ENCODE results near the gene KIAA0232.
"Not testable (repeated sequence)": the region's sequence is repeated elsewhere in the genome, so short reads cannot be mapped to it uniquely, and the experiment has no call there.

Gene KIAA0232

GRCh38 chr4:6875431-6875831, 92.9 kb downstream of the KIAA0232 start:
- in situ Hi-C loops (cut with HindIII; ENCODE audit: low sequenced_read_pairs), result no loop called here

DNA sequence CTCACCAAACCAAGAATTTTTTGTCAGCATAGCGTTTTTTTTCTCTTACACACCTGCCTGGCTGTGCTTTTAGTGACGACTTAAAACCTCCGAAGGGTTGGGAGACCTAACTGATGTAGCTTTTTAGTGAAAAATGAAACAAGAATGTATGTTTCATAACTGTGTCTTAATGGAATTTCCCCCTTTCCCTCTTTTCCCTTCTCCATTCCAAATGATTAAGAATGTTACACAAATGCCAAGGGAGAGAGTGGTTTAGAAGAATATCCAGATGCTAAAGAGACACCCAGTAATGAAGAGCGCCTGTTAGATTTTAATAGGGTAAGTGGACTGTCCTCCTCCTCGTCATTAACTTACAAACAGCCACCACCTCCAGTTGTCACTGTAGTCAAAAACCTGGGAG, 93.9 kb downstream of the KIAA0232 start:
- in situ Hi-C loops (cut with HindIII; ENCODE audit: low sequenced_read_pairs), result no loop called here

DNA sequence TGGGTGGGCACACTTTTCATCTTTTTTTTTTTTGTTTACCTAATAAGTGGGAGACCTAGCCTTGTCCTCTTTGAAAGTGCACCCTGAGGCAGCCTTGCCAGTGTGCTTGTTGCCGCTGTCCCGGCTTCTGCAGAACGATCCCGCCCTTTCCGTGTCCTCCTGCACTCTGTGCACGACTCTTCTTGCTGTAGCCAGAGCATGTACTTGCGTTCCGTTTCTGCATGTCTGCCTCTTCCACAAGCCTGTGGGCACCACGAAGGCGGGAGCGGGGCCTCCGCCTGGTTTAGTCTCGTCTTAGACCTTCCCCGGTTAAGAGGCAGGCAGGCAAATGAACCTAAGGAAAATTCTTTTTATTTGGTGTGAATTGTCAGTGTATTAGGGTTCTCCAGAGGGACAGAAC, 94.5 kb downstream of the KIAA0232 start:
- in situ Hi-C loops (cut with HindIII; ENCODE audit: low sequenced_read_pairs), result no loop called here

GRCh38 chr4:6878451-6879059, 96.0 kb downstream of the KIAA0232 start:
- in situ Hi-C loops (cut with HindIII; ENCODE audit: low sequenced_read_pairs), result no loop called here

DNA sequence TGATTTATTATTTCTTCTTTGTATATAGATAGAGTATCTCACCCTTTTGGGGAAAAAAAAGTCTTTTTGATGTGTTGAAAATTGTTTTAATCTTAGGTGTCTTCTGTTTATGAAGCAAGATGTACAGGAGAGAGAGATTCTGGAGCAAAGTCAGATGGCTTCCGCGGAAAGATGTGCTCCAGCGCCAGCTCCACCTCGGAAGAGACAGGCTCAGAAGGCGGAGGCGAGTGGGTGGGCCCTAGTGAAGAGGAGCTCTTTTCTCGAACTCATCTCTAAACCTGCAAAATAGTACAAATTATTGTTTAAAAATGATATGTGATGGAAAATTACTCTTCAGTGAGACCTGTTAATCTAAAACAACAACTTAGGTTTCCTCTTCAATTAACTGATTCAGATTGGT, 98.2 kb downstream of the KIAA0232 start:
- in situ Hi-C loops (cut with HindIII; ENCODE audit: low sequenced_read_pairs), result no loop called here

DNA sequence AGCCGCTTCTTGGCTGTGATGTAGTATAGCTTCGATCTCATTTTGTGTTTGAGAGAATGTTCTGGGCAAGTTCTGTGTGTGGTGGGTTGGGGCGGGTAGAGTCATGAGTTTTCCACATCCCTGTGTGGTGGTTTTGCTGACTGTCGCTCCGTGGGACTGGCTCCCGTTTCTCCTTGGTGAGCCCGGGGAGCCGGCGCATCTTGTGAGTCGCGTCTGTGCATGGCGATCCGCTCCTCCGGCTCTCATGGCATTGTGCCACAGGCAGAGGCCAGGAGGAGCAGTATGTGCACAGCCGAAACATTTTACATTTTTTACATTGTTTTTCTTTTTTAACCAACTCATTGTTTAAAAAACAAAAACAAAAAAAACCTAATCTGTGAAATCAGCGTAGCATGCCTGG, 99.4 kb downstream of the KIAA0232 start:
- in situ Hi-C loops (cut with HindIII; ENCODE audit: low sequenced_read_pairs), result no loop called here

DNA sequence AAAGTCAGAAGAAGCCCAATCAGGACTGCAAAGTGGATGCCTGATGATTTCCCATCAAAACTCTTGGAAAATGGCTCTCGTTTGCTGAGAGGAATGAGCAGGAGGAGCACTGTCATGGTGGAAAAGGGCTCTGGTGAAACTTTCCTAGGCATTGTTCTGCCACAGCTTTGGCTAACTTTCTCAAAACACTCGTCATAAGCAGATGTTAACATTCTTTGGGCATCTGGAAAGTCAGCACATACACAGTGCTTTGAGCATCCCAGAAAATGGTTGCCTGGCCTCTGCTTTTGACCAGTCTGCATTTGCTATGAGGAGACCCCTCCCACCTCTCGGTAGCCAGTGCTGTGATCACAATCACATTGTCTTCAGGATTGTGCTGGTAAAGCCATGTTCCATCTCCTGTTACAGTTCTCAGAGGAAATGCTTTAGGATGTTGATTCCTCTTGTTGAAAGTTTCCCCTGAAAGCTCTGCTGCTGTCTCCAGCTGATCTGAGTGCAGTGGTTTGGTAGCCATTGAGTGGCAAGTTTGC, 101.9 kb downstream of the KIAA0232 start:
- in situ Hi-C loops (cut with HindIII; ENCODE audit: low sequenced_read_pairs), result no loop called here

DNA sequence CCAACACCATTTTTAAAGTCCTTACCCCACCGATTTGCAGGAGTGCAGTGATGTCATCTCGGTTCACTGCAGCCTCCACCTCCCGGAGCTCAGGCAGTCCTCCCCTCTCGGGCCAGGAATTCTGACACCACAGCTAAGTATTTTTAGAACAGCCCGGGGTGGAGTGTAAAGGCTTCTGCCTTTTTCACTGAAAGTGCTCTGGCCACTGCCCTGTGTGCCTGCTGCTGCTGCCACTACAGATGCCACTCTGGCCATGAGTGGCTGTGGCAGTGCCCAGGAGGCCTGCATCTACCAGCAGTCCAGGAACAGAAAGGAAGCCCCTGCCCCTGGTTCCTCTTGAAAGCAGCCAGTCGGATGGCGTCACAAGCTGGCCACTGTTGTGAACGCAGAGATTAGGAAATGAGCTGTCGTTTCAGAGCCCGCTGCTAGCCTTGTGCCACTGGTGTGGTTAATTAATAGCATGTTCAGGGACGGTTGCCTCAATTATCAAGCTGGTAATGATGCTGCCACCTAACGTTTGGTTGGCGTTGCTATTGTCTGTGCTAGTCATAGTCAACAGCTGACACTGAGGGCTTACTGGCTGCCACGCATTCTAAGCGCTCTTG, 103.5 kb downstream of the KIAA0232 start:
- in situ Hi-C loops (cut with HindIII; ENCODE audit: low sequenced_read_pairs), result no loop called here

DNA sequence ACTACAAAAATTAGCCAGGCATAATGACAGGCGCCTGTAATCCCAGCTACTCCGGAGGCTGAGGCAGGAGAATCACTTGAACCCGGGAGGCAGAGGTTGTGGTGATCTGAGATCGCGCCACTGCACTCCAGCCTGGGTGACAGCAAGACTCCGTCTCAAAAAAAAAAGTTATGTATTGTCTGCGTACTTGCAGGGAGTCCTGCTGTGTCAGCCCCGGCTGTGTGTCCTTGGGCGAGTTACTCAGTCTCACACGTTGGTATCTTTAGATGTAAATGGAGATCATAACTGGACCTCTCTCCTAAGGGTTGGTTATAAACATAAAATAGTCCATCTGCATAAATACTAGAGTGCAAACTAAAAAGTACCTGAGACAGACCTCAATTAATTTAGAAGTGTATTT, 104.4 kb downstream of the KIAA0232 start:
- in situ Hi-C loops (cut with HindIII; ENCODE audit: low sequenced_read_pairs), result no loop called here

GRCh38 chr4:6887591-6888371, 105.3 kb downstream of the KIAA0232 start:
- in situ Hi-C loops (cut with HindIII; ENCODE audit: low sequenced_read_pairs), result no loop called here

DNA sequence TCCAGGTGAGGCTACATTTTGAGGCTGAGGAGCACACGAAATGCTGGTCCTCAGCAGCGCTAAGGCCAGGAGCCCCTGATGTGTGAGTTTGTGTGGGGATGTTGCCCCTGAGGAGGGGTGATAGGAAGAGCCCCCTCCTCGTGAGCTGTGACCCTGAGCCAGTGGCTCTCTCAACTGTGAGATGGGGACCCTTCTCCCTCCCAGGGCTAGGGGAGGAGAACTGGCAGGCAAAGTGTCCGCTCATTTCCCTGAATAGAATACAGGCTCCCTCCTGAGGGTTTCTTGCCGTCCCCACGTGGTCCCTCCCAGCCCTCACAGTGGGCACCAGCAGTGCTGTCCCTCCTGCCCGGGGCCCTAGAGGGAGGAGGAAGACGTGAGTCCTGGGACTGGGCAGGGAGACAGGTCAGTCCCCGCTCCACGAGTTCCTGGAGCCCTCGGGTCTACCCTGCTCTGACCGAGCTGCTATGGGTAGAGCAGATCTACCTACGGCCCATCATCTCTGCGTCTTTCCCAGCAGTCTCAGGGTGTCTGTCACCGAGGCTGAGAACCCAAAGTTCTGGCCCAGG, 106.1 kb downstream of the KIAA0232 start:
- in situ Hi-C loops (cut with HindIII; ENCODE audit: low sequenced_read_pairs), result no loop called here

DNA sequence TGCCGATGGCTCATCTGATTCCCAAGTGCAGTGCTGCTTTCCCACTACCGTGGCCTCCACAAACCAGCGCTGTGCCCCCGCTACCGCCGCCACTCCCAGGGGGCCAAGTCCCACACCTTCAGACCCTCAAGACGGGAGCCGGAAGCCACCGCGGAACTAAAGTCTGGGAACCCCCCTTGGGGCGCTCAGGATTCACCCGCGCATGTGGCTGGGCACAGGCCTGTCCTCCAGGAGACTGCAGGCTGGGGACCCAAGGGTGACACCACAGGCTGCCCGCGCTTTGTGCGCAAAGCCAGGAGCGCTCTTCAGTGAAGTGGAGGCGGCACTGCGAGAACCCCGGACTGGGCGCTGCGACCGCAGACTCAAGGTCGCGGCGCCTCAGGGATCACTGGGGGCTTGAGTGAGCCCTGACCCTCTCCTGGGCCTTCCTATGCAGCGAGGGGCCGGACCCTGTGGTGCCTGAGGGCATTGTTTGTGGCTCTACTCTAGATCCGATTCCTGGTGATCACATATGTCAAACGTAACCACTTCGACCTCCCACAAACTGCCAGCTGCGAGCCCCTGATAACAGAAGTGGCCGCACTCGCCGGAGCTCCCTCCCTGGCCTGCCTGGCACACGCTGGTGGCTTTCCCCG, 106.7 kb downstream of the KIAA0232 start:
- in situ Hi-C loops (cut with HindIII; ENCODE audit: low sequenced_read_pairs), result no loop called here

- in situ Hi-C loops (cut with HindIII; ENCODE audit: low sequenced_read_pairs), result no loop called here
Measured at GRCh38 chr4:6889736-6890324, 107.3 kb downstream of the KIAA0232 start.

- in situ Hi-C loops (cut with HindIII; ENCODE audit: low sequenced_read_pairs), result no loop called here
Measured at GRCh38 chr4:6890358-6890757, 107.8 kb downstream of the KIAA0232 start.

- in situ Hi-C loops (cut with HindIII; ENCODE audit: low sequenced_read_pairs), result not testable (repeated sequence)
Measured at GRCh38 chr4:6890971-6891370, 108.4 kb downstream of the KIAA0232 start.

GRCh38 chr4:6891436-6892170, 109.1 kb downstream of the KIAA0232 start:
- in situ Hi-C loops (cut with HindIII; ENCODE audit: low sequenced_read_pairs), result no loop called here

GRCh38 chr4:6892190-6892908, 109.8 kb downstream of the KIAA0232 start:
- in situ Hi-C loops (cut with HindIII; ENCODE audit: low sequenced_read_pairs), result no loop called here

GRCh38 chr4:6892909-6893202, 110.3 kb downstream of the KIAA0232 start:
- in situ Hi-C loops (cut with HindIII; ENCODE audit: low sequenced_read_pairs), result no loop called here

- in situ Hi-C loops (cut with HindIII; ENCODE audit: low sequenced_read_pairs), result no loop called here
Measured at GRCh38 chr4:6893449-6894085, 111.0 kb downstream of the KIAA0232 start.
